Small intestine (tissue), 7 donors: ENCODE data around the gene DCAF11. TPM values are rescaled to one million over a fixed set of nuclear protein-coding genes. Genes with fewer than 3 reads are reported as not detected.

Experiments used
- DNase-seq, 2 donors: peaks; one replicate each; pipeline versions ENCODE4 v3.0.0 to v3.0.0-alpha.2; 2013
- FAIRE-seq: peaks from 2 replicates; lab custom pipeline; 2012; peaks lifted over from hg19 to GRCh38; lab: Jason Lieb, UNC
- H3K27ac ChIP-seq, 3 donors: one replicate each; pipeline ENCODE4 v1.5.1; 2013; ENCODE audit warnings: low read length in 2 of 3, mild to moderate bottlenecking in 2 of 3, control low read depth in 1 of 3, inconsistent platforms in 1 of 3, low read depth in 1 of 3, moderate library complexity in 1 of 3
- H3K27me3 ChIP-seq, 3 donors: one replicate each; pipeline ENCODE4 v1.6.1; 2013; ENCODE audit warnings: low read length in 3 of 3, inconsistent platforms in 1 of 3; ENCODE audit not compliant: control insufficient read depth in 3 of 3, insufficient read depth in 3 of 3
- H3K36me3 ChIP-seq, 3 donors: one replicate each; pipeline ENCODE4 v1.6.1; 2013; ENCODE audit warnings: low read length in 3 of 3, inconsistent platforms in 1 of 3, low read depth in 1 of 3, mild to moderate bottlenecking in 1 of 3, moderate library complexity in 1 of 3; ENCODE audit not compliant: control insufficient read depth in 3 of 3, insufficient read depth in 2 of 3
- H3K4me1 ChIP-seq, 3 donors: one replicate each; pipeline ENCODE4 v1.6.1; 2013; ENCODE audit warnings: low read length in 2 of 3, inconsistent platforms in 1 of 3, low read depth in 1 of 3, mild to moderate bottlenecking in 1 of 3, moderate library complexity in 1 of 3; ENCODE audit not compliant: control insufficient read depth in 3 of 3, insufficient read depth in 2 of 3
- H3K4me3 ChIP-seq, 3 donors: one replicate each; pipeline ENCODE4 v1.5.1; 2013; ENCODE audit warnings: low read length in 3 of 3, control low read depth in 1 of 3, inconsistent platforms in 1 of 3, low read depth in 1 of 3, mild to moderate bottlenecking in 1 of 3, moderate library complexity in 1 of 3
- H3K9me3 ChIP-seq, 2 donors: one replicate each; pipeline ENCODE4 v1.6.1; 2013; ENCODE audit warnings: low read depth in 1 of 2, low read length in 1 of 2; ENCODE audit not compliant: control insufficient read depth in 2 of 2, insufficient read depth in 1 of 2
- WGBS, 3 donors: extraction: QIAGEN DNeasy Blood & Tissue Kit; methylation state at CpG; one replicate each; pipeline ENCODE4 v1.1.7; 2013; 5-methylcytosine and 5-hydroxymethylcytosine counted together
- polyA plus RNA-seq, 4 donors: library from polyadenylated mRNA; stranded (reverse) in 3 of 4; unstranded in 1 of 4; fragments of 200-250 nt in 3 of 4; fragments of 120-200 nt in 1 of 4; gene quantifications; one replicate each; pipeline versions ENCODE4 v1.2.1 to v1.2.3, GENCODE V29; 2013
- donor health status: healthy with polysubstance abuse.
- donor health status: control.
- donor health status: control.
- donor health status: Bipolar disorder and iron deficiency.
- donor health status: healthy.

The DCAF11 gene
- polyA plus RNA-seq, 4 donors = 72.1 to 122 (median 93.3) TPM

GRCh38 chr14:24127673-24128072, 13.1 kb downstream of the DCAF11 start:
- no peak for FAIRE-seq
- Histone ChIP-seq H3K27me3 (no peaks in the 10 kb centered on the region), H3K9me3 (no peaks in the 10 kb centered on the region)

GRCh38 chr14:24129410-24129998, 14.9 kb downstream of the DCAF11 start:
- H3K36me3 ChIP-seq = peaks cover 0 to 20% (median 0%) of the 10 kb centered on the region in 3 donors
- WGBS, 3 donors = 94 to 97% (median 96%) methylated on average over 8 of the region's 8 CpGs
- H3K27me3 ChIP-seq = no peaks in the 10 kb centered on the region
- DNase-seq (no peak), FAIRE-seq (no peak)
- no peaks in the 10 kb centered on the region for H3K9me3 ChIP-seq
- no peak overlapping the region for H3K4me3 ChIP-seq
- H3K4me1 ChIP-seq = peaks cover 0 to 5% (median 0%) of the 10 kb centered on the region in 3 donors
- no peak overlapping the region for H3K27ac ChIP-seq

More at GRCh38 chr14:24127673-24128072, 13.1 kb downstream of the DCAF11 start:
- whole genome bisulfite sequencing, 3 donors = 87 to 97% (median 88%) methylated on average over 2 of the region's 2 CpGs
- Histone ChIP-seq H3K36me3 (peaks cover 0 to 36% (median 7%) of the 10 kb centered on the region in 3 donors), H3K27ac (no peak overlapping the region), H3K4me1 (peaks cover 0 to 5% (median 0%) of the 10 kb centered on the region in 3 donors), H3K4me3 (no peak overlapping the region)
- DNase-seq = no peak

GRCh38 chr14:24130380-24130716, 15.8 kb downstream of the DCAF11 start, which contains the start of gene FITM1:
Gene FITM1 (plus strand): TSS chr14:24130659. CDS start chr14:24131564, 905 bp downstream.
- Histone ChIP-seq H3K4me1 (peaks cover 0 to 7% (median 0%) of the 10 kb centered on the region in 3 donors), H3K27ac (peak within 1 kb of the TSS in 1 of 3 donors; percentile 8), H3K27me3 (no peaks in the 10 kb centered on the region), H3K9me3 (no peaks in the 10 kb centered on the region), H3K4me3 (no peak within 1 kb of the TSS), H3K36me3 (peaks cover 0 to 19% (median 0%) of the 10 kb centered on the region in 3 donors)
- 91 to 95% (median 94%) methylated on average over 5 of the region's 5 CpGs for WGBS, 3 donors
- FAIRE-seq (no peak), DNase-seq (no peak)

- no peak for DNase-seq
- Histone ChIP-seq H3K36me3 (peaks cover 0 to 19% (median 0%) of the 10 kb centered on the region in 3 donors), H3K4me1 (peaks cover 0 to 11% (median 0%) of the 10 kb centered on the region in 3 donors), H3K9me3 (no peaks in the 10 kb centered on the region), H3K27ac (peak overlapping the region in 1 of 3 donors; percentile 8), H3K4me3 (no peak overlapping the region), H3K27me3 (no peaks in the 10 kb centered on the region)
- FAIRE-seq = no peak
- WGBS, 3 donors = 50 to 60% (median 59%) methylated on average over 7 of the region's 7 CpGs
Measured at GRCh38 chr14:24130717-24131548, 16.4 kb downstream of the DCAF11 start.

- no peak for DNase-seq
- Histone ChIP-seq H3K9me3 (no peaks in the 10 kb centered on the region), H3K36me3 (peaks cover 0 to 18% (median 0%) of the 10 kb centered on the region in 3 donors), H3K27me3 (no peaks in the 10 kb centered on the region), H3K4me1 (peaks cover 0 to 11% (median 0%) of the 10 kb centered on the region in 3 donors), H3K27ac (peak overlapping the region in 1 of 3 donors; percentile 28), H3K4me3 (no peak overlapping the region)
- 82 to 87% (median 83%) methylated on average over 15 of the region's 15 CpGs for WGBS, 3 donors
- FAIRE-seq = no peak
Measured at GRCh38 chr14:24131549-24131966, 17.0 kb downstream of the DCAF11 start.

GRCh38 chr14:24132061-24132685, 17.6 kb downstream of the DCAF11 start:
- no peak overlapping the region for H3K27ac ChIP-seq
- no peaks in the 10 kb centered on the region for H3K27me3 ChIP-seq
- no peak for FAIRE-seq
- H3K36me3 ChIP-seq = peaks cover 0 to 24% (median 1%) of the 10 kb centered on the region in 3 donors
- no peaks in the 10 kb centered on the region for H3K9me3 ChIP-seq
- peaks cover 0 to 16% (median under 1%) of the 10 kb centered on the region in 3 donors for H3K4me1 ChIP-seq
- H3K4me3 ChIP-seq = no peak overlapping the region
- no peak for DNase-seq
- WGBS, 3 donors = 67 to 71% (median 68%) methylated on average over 19 to 24 of the region's 24 CpGs

- Histone ChIP-seq H3K27ac (no peak overlapping the region), H3K27me3 (no peaks in the 10 kb centered on the region), H3K9me3 (no peaks in the 10 kb centered on the region), H3K4me3 (no peak overlapping the region), H3K4me1 (peaks cover 0 to 24% (median 8%) of the 10 kb centered on the region in 3 donors), H3K36me3 (peaks cover 0 to 32% (median 6%) of the 10 kb centered on the region in 3 donors)
- FAIRE-seq = no peak
- WGBS, 3 donors = 91 to 95% (median 94%) methylated on average over 2 of the region's 2 CpGs
- no peak for DNase-seq
Measured at GRCh38 chr14:24132976-24133375, 18.4 kb downstream of the DCAF11 start.

- H3K9me3 ChIP-seq = no peaks in the 10 kb centered on the region
- H3K27me3 ChIP-seq = no peaks in the 10 kb centered on the region
- no peak overlapping the region for H3K4me3 ChIP-seq
- WGBS, 3 donors = 84 to 94% (median 92%) methylated on average over 1 of the region's 1 CpG
- peaks cover under 1 to 40% (median 6%) of the 10 kb centered on the region in 3 donors for H3K36me3 ChIP-seq
- H3K27ac ChIP-seq = no peak overlapping the region
- FAIRE-seq (no peak), DNase-seq (no peak)
- peaks cover 0 to 32% (median 8%) of the 10 kb centered on the region in 3 donors for H3K4me1 ChIP-seq
Measured at GRCh38 chr14:24133735-24134134, 19.2 kb downstream of the DCAF11 start.
